CD14-positive monocyte (primary cell): ENCODE results near the gene DHRS1. TPM values are rescaled to one million over a fixed set of nuclear protein-coding genes. Genes with fewer than 3 reads are reported as not detected.

Experiments used
- DNase-seq, 3 donors: peaks; one replicate each; pipeline ENCODE4 v3.0.0-alpha.2; 2011 to 2022
- H2AFZ ChIP-seq: 2 replicates; pipeline ENCODE4 v1.6.0; 2012; ENCODE audit warnings: mild to moderate bottlenecking, low read depth, low read length, inconsistent platforms; ENCODE audit not compliant: insufficient read depth, poor library complexity, severe bottlenecking
- H3K27ac ChIP-seq, 2 donors: 1 replicate in 1 of 2; 2 replicates in 1 of 2; pipeline ENCODE4 v1.5.1; 2012 to 2013; ENCODE audit warnings: low read length in 2 of 2, control low read depth in 1 of 2, inconsistent platforms in 1 of 2, low read depth in 1 of 2, mild to moderate bottlenecking in 1 of 2
- H3K27me3 ChIP-seq, 2 donors: one replicate each; pipeline versions ENCODE4 v1.6.0 to v1.6.1; 2011 to 2013; ENCODE audit warnings: low read length in 2 of 2; ENCODE audit not compliant: control insufficient read depth in 2 of 2, insufficient read depth in 2 of 2
- H3K36me3 ChIP-seq, 2 donors: replicated peaks in 1 of 2; 1 replicate in 1 of 2; 2 replicates in 1 of 2; pipeline versions ENCODE4 v1.5.1 to v1.6.1; 2012 to 2013; ENCODE audit warnings: low read length in 2 of 2, control low read depth in 1 of 2, inconsistent platforms in 1 of 2, mild to moderate bottlenecking in 1 of 2; ENCODE audit not compliant: insufficient read depth in 2 of 2, control insufficient read depth in 1 of 2
- H3K4me1 ChIP-seq, 2 donors: 1 replicate in 1 of 2; 2 replicates in 1 of 2; pipeline versions ENCODE4 v1.5.1 to v1.6.1; 2012 to 2013; ENCODE audit warnings: low read length in 2 of 2, control low read depth in 1 of 2, inconsistent platforms in 1 of 2, mild to moderate bottlenecking in 1 of 2, moderate library complexity in 1 of 2; ENCODE audit not compliant: insufficient read depth in 2 of 2, control insufficient read depth in 1 of 2
- H3K4me2 ChIP-seq: replicated peaks from 2 replicates; pipeline ENCODE3; 2012; ENCODE audit warnings: low read length, moderate library complexity, mild to moderate bottlenecking; ENCODE audit not compliant: poor library complexity, severe bottlenecking; ENCODE audit errors: extremely low read depth
- H3K4me3 ChIP-seq, 3 experiments: fragments of 200-600 bp in 1 of 3; sonication (generic) in 1 of 3; replicated peaks in 1 of 3; 1 replicate in 2 of 3; 2 replicates in 1 of 3; pipeline ENCODE4 v1.5.1; 2011 to 2013; ENCODE audit warnings: low read length in 3 of 3, mild to moderate bottlenecking in 3 of 3, control low read depth in 2 of 3, low read depth in 2 of 3, inconsistent platforms in 1 of 3, moderate library complexity in 1 of 3
- H3K79me2 ChIP-seq: 2 replicates; pipeline ENCODE4 v1.6.0; 2012; ENCODE audit warnings: mild to moderate bottlenecking, control low read depth, inconsistent platforms, low read length, moderate library complexity; ENCODE audit not compliant: insufficient read depth
- H3K9ac ChIP-seq: 2 replicates; pipeline ENCODE4 v1.6.0; 2017; ENCODE audit warnings: low read length, mild to moderate bottlenecking; ENCODE audit not compliant: insufficient read depth, poor library complexity, severe bottlenecking
- H3K9me3 ChIP-seq, 2 donors: replicated peaks in 1 of 2; 1 replicate in 1 of 2; 2 replicates in 1 of 2; pipeline versions ENCODE4 v1.5.1 to v1.6.1; 2012 to 2013; ENCODE audit warnings: low read length in 2 of 2, control low read depth in 1 of 2; ENCODE audit not compliant: control insufficient read depth in 1 of 2, insufficient read depth in 1 of 2
- H4K20me1 ChIP-seq: 2 replicates; pipeline ENCODE4 v1.6.0; 2012; ENCODE audit warnings: mild to moderate bottlenecking, low read length, control low read depth, moderate library complexity; ENCODE audit not compliant: insufficient read depth
- H3K27ac Mint-ChIP-seq, 7 donors: one replicate each; pipeline ENCODE4 v1.8.0; 2020; ENCODE audit warnings: mild to moderate bottlenecking in 7 of 7, mixed read lengths in 7 of 7, moderate library complexity in 6 of 7, inconsistent platforms in 2 of 7
- H3K27me3 Mint-ChIP-seq, 3 donors: one replicate each; pipeline ENCODE4 v1.8.0; 2021 to 2022; ENCODE audit warnings: low read depth in 3 of 3, mild to moderate bottlenecking in 3 of 3, mixed read lengths in 3 of 3, moderate library complexity in 3 of 3, inconsistent platforms in 1 of 3
- H3K36me3 Mint-ChIP-seq, 2 donors: one replicate each; pipeline ENCODE4 v1.8.0; 2020; ENCODE audit warnings: mixed read lengths in 2 of 2, inconsistent platforms in 1 of 2, mild to moderate bottlenecking in 1 of 2
- H3K4me1 Mint-ChIP-seq: one replicate; pipeline ENCODE4 v1.8.0; 2020; ENCODE audit warnings: mild to moderate bottlenecking, mixed read lengths
- H3K4me3 Mint-ChIP-seq, 2 donors: one replicate each; pipeline ENCODE4 v1.8.0; 2020; ENCODE audit warnings: mild to moderate bottlenecking in 2 of 2, mixed read lengths in 2 of 2, moderate library complexity in 1 of 2
- H3K9me3 Mint-ChIP-seq, 7 donors: one replicate each; pipeline ENCODE4 v1.8.0; 2020 to 2022; ENCODE audit warnings: mixed read lengths in 7 of 7, mild to moderate bottlenecking in 6 of 7, moderate library complexity in 6 of 7, inconsistent platforms in 2 of 7
- WGBS: methylation state at CpG from one replicate; pipeline ENCODE4 v1.1.5; 2013; ENCODE audit warnings: missing lambda C conversion rate; ENCODE audit not compliant: insufficient coverage; 5-methylcytosine and 5-hydroxymethylcytosine counted together
- intact Hi-C, 2 donors: fragments of 100-400 bp; cut with micrococcal nuclease; formaldehyde crosslinking; loops; one replicate each; pipeline versions ENCODE4 v1.15.0 to v1.15.1; 2023
- polyA plus RNA-seq, 3 donors: library from polyadenylated mRNA; depleted of rRNA in 1 of 3; unstranded in 2 of 3; stranded (reverse) in 1 of 3; fragments of 300-500 nt in 2 of 3; fragments of >200 nt in 1 of 3; fragmentation: Illumina TruSeq in 2 of 3; gene quantifications; 1 replicate in 2 of 3; 2 replicates in 1 of 3; pipeline ENCODE4 v1.2.3, GENCODE V29; 2012 to 2021
- TF ChIP-seq, protein P1 (sequence below): fragments of 200-600 bp; IDR thresholded peaks from one replicate; pipeline ENCODE4 v1.8.0; 2022; ENCODE audit warnings: antibody characterized with exemption, mild to moderate bottlenecking

The DHRS1 gene
- polyA plus RNA-seq, 3 donors: 31.6 to 49.4 (median 48.8) TPM

DNA sequence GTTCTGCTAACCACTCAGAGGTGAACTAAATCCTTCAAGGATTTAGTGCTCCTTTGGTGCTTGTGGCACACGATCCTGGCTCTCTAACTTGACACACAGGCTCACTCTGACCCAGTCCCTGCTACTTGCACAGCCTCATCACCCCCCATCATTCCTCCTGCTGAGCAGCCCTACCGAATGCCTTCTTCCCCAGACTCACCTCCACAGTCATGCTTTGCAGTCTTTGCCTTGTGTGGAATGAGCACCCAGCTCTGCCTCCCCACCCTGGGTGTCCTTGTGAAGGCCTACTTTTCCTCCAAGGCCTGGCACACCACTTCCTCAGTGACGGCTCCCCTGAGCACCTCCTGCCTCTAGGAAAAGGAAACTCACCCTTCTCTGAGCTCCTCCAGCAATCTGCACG, 49.2 kb downstream of the DHRS1 start:
- peaks cover 0 to 2% (median 0%) of the 10 kb centered on the region in 3 donors for H3K27me3 Mint-ChIP-seq
- Histone ChIP-seq H3K4me2 (no peak overlapping the region), H3K27me3 (no peaks in the 10 kb centered on the region), H3K27ac (peak overlapping the region in 1 of 2 donors; percentile 53), H2AFZ (no peak overlapping the region), H3K4me3 (no peak overlapping the region), H3K9me3 (no peaks in the 10 kb centered on the region), H3K9ac (no peak overlapping the region), H4K20me1 (no peaks in the 10 kb centered on the region), H3K79me2 (no peaks in the 10 kb centered on the region), H3K36me3 (peaks cover 33 to 64% of the 10 kb centered on the region in 2 donors), H3K4me1 (peaks cover 6 to 22% of the 10 kb centered on the region in 2 donors)
- intact Hi-C loops: no loop called here
- peaks cover 20% of the 10 kb centered on the region for H3K4me1 Mint-ChIP-seq
- TF ChIP-seq, protein P1, sequence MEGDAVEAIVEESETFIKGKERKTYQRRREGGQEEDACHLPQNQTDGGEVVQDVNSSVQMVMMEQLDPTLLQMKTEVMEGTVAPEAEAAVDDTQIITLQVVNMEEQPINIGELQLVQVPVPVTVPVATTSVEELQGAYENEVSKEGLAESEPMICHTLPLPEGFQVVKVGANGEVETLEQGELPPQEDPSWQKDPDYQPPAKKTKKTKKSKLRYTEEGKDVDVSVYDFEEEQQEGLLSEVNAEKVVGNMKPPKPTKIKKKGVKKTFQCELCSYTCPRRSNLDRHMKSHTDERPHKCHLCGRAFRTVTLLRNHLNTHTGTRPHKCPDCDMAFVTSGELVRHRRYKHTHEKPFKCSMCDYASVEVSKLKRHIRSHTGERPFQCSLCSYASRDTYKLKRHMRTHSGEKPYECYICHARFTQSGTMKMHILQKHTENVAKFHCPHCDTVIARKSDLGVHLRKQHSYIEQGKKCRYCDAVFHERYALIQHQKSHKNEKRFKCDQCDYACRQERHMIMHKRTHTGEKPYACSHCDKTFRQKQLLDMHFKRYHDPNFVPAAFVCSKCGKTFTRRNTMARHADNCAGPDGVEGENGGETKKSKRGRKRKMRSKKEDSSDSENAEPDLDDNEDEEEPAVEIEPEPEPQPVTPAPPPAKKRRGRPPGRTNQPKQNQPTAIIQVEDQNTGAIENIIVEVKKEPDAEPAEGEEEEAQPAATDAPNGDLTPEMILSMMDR: no peak
- peak overlapping the region in 2 of 7 donors; percentile 39 to 55 for H3K27ac Mint-ChIP-seq
- DNase-seq: no peak
- H3K36me3 Mint-ChIP-seq: peaks cover 52 to 57% of the 10 kb centered on the region in 2 donors
- no peak overlapping the region for H3K4me3 Mint-ChIP-seq
- no peaks in the 10 kb centered on the region for H3K9me3 Mint-ChIP-seq
- WGBS: 74% methylated on average over 4 of the region's 4 CpGs

DNA sequence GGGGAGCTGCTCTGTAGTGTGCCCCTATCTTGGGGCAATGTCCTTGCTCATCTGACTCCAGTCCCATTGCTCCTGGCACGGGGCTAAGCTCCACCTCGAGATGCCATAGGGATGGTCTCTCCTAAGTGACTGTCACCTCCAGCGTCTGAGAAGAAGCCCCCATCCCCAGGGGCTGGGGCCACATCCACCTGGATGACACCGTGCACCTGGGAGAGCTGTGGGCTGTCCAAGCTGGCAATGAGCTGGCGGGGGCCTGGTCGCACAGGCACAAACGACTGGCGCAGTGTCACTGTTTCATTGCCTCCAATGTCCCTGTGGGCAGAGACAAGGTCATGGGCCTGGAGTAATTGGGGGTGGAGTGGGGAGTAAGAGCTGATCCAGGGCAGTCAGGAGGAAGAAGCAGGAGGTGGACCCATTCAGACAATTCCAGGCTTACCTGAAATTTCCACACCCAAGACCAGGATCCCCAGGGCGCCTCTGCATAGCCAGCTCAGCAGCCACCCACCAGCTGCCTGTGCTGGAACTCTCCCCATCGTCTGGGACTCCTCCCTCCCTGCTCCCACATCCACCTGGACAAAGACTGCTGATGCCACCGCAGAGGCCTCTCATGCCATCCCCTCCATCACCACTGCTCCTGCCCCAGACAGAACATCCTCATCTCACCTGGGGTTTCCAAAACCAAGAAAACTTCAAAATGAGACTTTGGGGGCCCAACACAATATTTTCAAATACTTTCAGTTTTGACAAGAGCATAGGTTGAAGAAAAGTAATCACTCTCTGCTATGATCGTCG, 50.2 kb downstream of the DHRS1 start:
- Histone ChIP-seq H4K20me1 (no peaks in the 10 kb centered on the region), H3K36me3 (peaks cover 24 to 55% of the 10 kb centered on the region in 2 donors), H3K27me3 (no peaks in the 10 kb centered on the region), H2AFZ (no peak overlapping the region), H3K79me2 (no peaks in the 10 kb centered on the region), H3K9ac (no peak overlapping the region), H3K4me3 (no peak overlapping the region), H3K4me2 (no peak overlapping the region), H3K9me3 (no peaks in the 10 kb centered on the region), H3K27ac (no peak overlapping the region), H3K4me1 (peaks cover 6 to 32% of the 10 kb centered on the region in 2 donors)
- peaks cover 25% of the 10 kb centered on the region for H3K4me1 Mint-ChIP-seq
- peaks cover 43 to 49% of the 10 kb centered on the region in 2 donors for H3K36me3 Mint-ChIP-seq
- H3K4me3 Mint-ChIP-seq: no peak overlapping the region
- H3K27ac Mint-ChIP-seq: no peak overlapping the region
- no peak for DNase-seq
- TF ChIP-seq, protein P1: no peak
- H3K9me3 Mint-ChIP-seq: no peaks in the 10 kb centered on the region
- 84% methylated on average over 8 of the region's 13 CpGs for WGBS
- H3K27me3 Mint-ChIP-seq: peaks cover 0 to 1% (median 0%) of the 10 kb centered on the region in 3 donors
- intact Hi-C loops: loop anchor here in 1 of 2 donors (10.0 kb wide), 1 partner anchor 185 kb away; no protein-coding TSS in a partner anchor
